Stomach (tissue), 4 donors: Measurements from ENCODE around the gene SOX3.

Experiments
- CTCF ChIP-seq, 7 experiments: fragments of 450-650 bp in 4 of 7; fragments of 200-600 bp in 3 of 7; sonication (generic) in 3 of 7; IDR thresholded peaks; one replicate each; pipeline ENCODE4 v1.5.1; 2016 to 2019; ENCODE audit warnings: antibody characterized with exemption in 7 of 7, control low read depth in 2 of 7, mild to moderate bottlenecking in 1 of 7
- EP300 ChIP-seq: sonication (generic); formaldehyde crosslinking; IDR thresholded peaks from one replicate; pipeline ENCODE4 v1.6.1; 2017; ENCODE audit warnings: antibody characterized with exemption
- POLR2A ChIP-seq, 4 donors: fragments of 450-650 bp; IDR thresholded peaks; one replicate each; pipeline ENCODE4 v1.6.1; 2016; ENCODE audit warnings: antibody characterized with exemption in 4 of 4, control low read depth in 2 of 4, mild to moderate bottlenecking in 1 of 4, moderate library complexity in 1 of 4

GRCh38 chrX:140507982-140508305, 3.1 kb upstream of the SOX3 start:
- TF ChIP-seq CTCF (IDR thresholded peaks at IDR 0.05) (no peak), POLR2A (IDR thresholded peaks at IDR 0.05) (no peak), EP300 (no peak)
